SK-N-MC (cell line): ENCODE measurements around the gene MOK.

ENCODE experiments used
- EZH2 ChIP-seq: fragments of 200-600 bp; sonication (generic); IDR thresholded peaks from one replicate; pipeline ENCODE4 v1.6.1; 2017; ENCODE audit warnings: antibody characterized with exemption
- FOXP2 ChIP-seq: optimal IDR thresholded peaks from 2 replicates; pipeline ENCODE3; 2011; ENCODE audit warnings: mild to moderate bottlenecking, moderate library complexity; ENCODE audit not compliant: insufficient read depth; ENCODE audit errors: extremely low read length, control extremely low read depth
- POLR2AphosphoS5 ChIP-seq: IDR thresholded peaks from 2 replicates; pipeline ENCODE4 v1.6.1; 2012; ENCODE audit warnings: mild to moderate bottlenecking, low read depth, low read length, borderline replicate concordance

DNA sequence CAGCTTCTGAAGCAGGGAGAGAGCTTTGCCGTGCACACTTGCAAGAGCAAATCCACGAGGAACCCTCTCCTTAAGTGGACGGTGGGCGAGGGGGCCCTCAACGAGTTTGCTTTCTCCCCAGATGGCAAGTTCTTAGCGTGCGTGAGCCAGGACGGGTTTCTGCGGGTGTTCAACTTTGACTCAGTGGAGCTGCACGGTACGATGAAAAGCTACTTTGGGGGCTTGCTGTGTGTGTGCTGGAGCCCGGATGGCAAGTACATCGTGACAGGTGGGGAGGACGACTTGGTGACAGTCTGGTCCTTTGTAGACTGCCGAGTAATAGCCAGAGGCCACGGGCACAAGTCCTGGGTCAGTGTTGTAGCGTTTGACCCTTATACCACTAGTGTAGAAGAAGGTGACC lies 96.2 kb downstream of the MOK start:
- no peak for TF ChIP-seq POLR2AphosphoS5
- no peak for TF ChIP-seq EZH2
- no peak for TF ChIP-seq FOXP2
